B cell (primary cell): ENCODE results near the gene ACAP1. TPM values are rescaled to one million over a fixed set of nuclear protein-coding genes. Genes with fewer than 3 reads are reported as not detected.

ENCODE experiments used
- ATAC-seq: fragments of 200-7000 bp; cut with Tn5 transposase; one replicate; pipeline ENCODE4 v1.10.0; 2021; ENCODE audit warnings: low read depth, mild to moderate bottlenecking, moderate number of reproducible peaks, moderate library complexity
- CTCF ChIA-PET: fragments of 350-600 bp; sonication (Branson Sonifier 250); formaldehyde crosslinking; loops from one replicate; lab custom pipeline; 2021; ENCODE audit warnings: antibody characterized with exemption, inconsistent platforms; lab: Charles Lee
- POLR2A ChIA-PET: fragments of 350-600 bp; sonication (Branson Sonifier 250); formaldehyde crosslinking; loops from one replicate; lab custom pipeline; 2021; ENCODE audit warnings: antibody characterized with exemption; lab: Charles Lee
- DNase-seq: peaks from one replicate; pipeline ENCODE4 v3.0.0; 2013
- H2AFZ ChIP-seq: 2 replicates; pipeline ENCODE4 v1.6.1; 2012; ENCODE audit warnings: mild to moderate bottlenecking, low read depth, low read length; ENCODE audit not compliant: insufficient read depth, poor library complexity, severe bottlenecking
- H3K27ac ChIP-seq, 2 donors: 1 replicate in 1 of 2; 2 replicates in 1 of 2; pipeline ENCODE4 v1.5.1; 2012 to 2013; ENCODE audit warnings: low read length in 2 of 2, mild to moderate bottlenecking in 2 of 2, moderate library complexity in 1 of 2
- H3K27me3 ChIP-seq, 4 experiments: fragments of 200-600 bp in 1 of 4; sonication (generic) in 1 of 4; replicated peaks in 1 of 4; 1 replicate in 2 of 4; 2 replicates in 2 of 4; pipeline versions ENCODE4 v1.6.1 to v1.7.0; 2013 to 2016; ENCODE audit warnings: low read length in 3 of 4, mild to moderate bottlenecking in 2 of 4, mixed read lengths in 1 of 4, moderate library complexity in 1 of 4; ENCODE audit not compliant: insufficient read depth in 4 of 4, control insufficient read depth in 3 of 4; ENCODE audit errors: control extremely low read depth in 1 of 4
- H3K36me3 ChIP-seq, 2 experiments: replicated peaks in 1 of 2; 1 replicate in 1 of 2; 2 replicates in 1 of 2; pipeline versions ENCODE4 v1.6.1 to v1.7.1; 2013; ENCODE audit warnings: low read length in 1 of 2; ENCODE audit not compliant: insufficient read depth in 2 of 2, control insufficient read depth in 1 of 2; ENCODE audit errors: control extremely low read depth in 1 of 2, extremely low read depth in 1 of 2
- H3K4me1 ChIP-seq, 2 donors: fragments of 200-600 bp in 1 of 2; sonication (generic) in 1 of 2; 1 replicate in 1 of 2; 2 replicates in 1 of 2; pipeline versions ENCODE4 v1.5.1 to v1.6.1; 2013 to 2017; ENCODE audit warnings: low read length in 2 of 2; ENCODE audit not compliant: control insufficient read depth in 2 of 2, insufficient read depth in 2 of 2
- H3K4me2 ChIP-seq: replicated peaks from 2 replicates; pipeline ENCODE3; 2012; ENCODE audit warnings: mild to moderate bottlenecking, low read depth, low read length; ENCODE audit not compliant: poor library complexity, severe bottlenecking
- H3K4me3 ChIP-seq, 5 experiments: fragments of 200-600 bp in 1 of 5; sonication (generic) in 1 of 5; 1 replicate in 3 of 5; 2 replicates in 2 of 5; pipeline versions ENCODE4 v1.5.1 to v1.7.0; 2011 to 2016; ENCODE audit warnings: low read length in 4 of 5, mild to moderate bottlenecking in 4 of 5, low read depth in 2 of 5, control low read depth in 1 of 5, moderate library complexity in 1 of 5; ENCODE audit not compliant: insufficient read depth in 1 of 5; ENCODE audit errors: control extremely low read depth in 1 of 5, extremely low read depth in 1 of 5
- H3K79me2 ChIP-seq: fragments of 200-600 bp; sonication (generic); one replicate; pipeline ENCODE4 v1.6.0; 2016; ENCODE audit warnings: low read length; ENCODE audit not compliant: control insufficient read depth, insufficient read depth
- H3K9ac ChIP-seq: fragments of 200-600 bp; sonication (generic); 2 replicates; pipeline ENCODE4 v1.6.1; 2017; ENCODE audit warnings: mild to moderate bottlenecking, low read length, moderate library complexity
- H3K9me3 ChIP-seq, 3 donors: one replicate each; pipeline versions ENCODE4 v1.6.1 to v1.7.1; 2013; ENCODE audit warnings: low read length in 2 of 3; ENCODE audit not compliant: control insufficient read depth in 2 of 3, insufficient read depth in 1 of 3; ENCODE audit errors: control extremely low read depth in 1 of 3
- H4K20me1 ChIP-seq: 2 replicates; pipeline ENCODE4 v1.6.0; 2012; ENCODE audit warnings: mild to moderate bottlenecking, low read length; ENCODE audit not compliant: insufficient read depth, control insufficient read depth, poor library complexity, severe bottlenecking
- H3K27ac Mint-ChIP-seq: one replicate; pipeline ENCODE4 v1.8.0; 2021; ENCODE audit warnings: mixed read lengths
- H3K27me3 Mint-ChIP-seq: one replicate; pipeline ENCODE4 v1.8.0; 2021; ENCODE audit warnings: mixed read lengths
- H3K4me1 Mint-ChIP-seq: one replicate; pipeline ENCODE4 v1.8.0; 2021; ENCODE audit warnings: mixed read lengths
- H3K4me3 Mint-ChIP-seq: one replicate; pipeline ENCODE4 v1.8.0; 2021; ENCODE audit warnings: mixed read lengths
- H3K9me3 Mint-ChIP-seq: one replicate; pipeline ENCODE4 v1.8.0; 2022; ENCODE audit warnings: mixed read lengths; ENCODE audit not compliant: insufficient read depth
- EZH2 ChIP-seq: IDR thresholded peaks from 2 replicates; pipeline ENCODE4 v1.6.1; 2012; ENCODE audit warnings: borderline replicate concordance, low read depth, mild to moderate bottlenecking, moderate library complexity, low read length; ENCODE audit not compliant: insufficient read depth, poor library complexity, severe bottlenecking
- WGBS: methylation state at CpG from one replicate; pipeline ENCODE4 v1.1.5; 2013; ENCODE audit warnings: missing lambda C conversion rate; ENCODE audit not compliant: insufficient coverage; 5-methylcytosine and 5-hydroxymethylcytosine counted together
- intact Hi-C: fragments of 100-400 bp; cut with micrococcal nuclease; formaldehyde crosslinking; loops from one replicate; pipeline ENCODE4 v1.10.0; 2022
- polyA plus RNA-seq: library from polyadenylated mRNA; depleted of rRNA; stranded (reverse); fragments of >200 nt; gene quantifications from 2 replicates; pipeline ENCODE4 v1.2.3, GENCODE V29; 2012
- total RNA-seq, 2 donors: library from RNA; stranded (reverse); fragments of 120-200 nt in 1 of 2; gene quantifications; 1 replicate in 1 of 2; 2 replicates in 1 of 2; pipeline versions ENCODE4 v1.2.3 to v1.2.4, GENCODE V29; 2013 to 2022
- TF ChIP-seq, protein P1 (sequence below): fragments of 200-600 bp; IDR thresholded peaks from one replicate; pipeline ENCODE4 v1.8.0; 2022; ENCODE audit warnings: antibody characterized with exemption, mild to moderate bottlenecking

ACAP1 gene
- total and polyA plus RNA-seq, 2 donors (not counting 1 experiment from before 2014, with no cell fraction given) = 392 to 412 TPM

DNA sequence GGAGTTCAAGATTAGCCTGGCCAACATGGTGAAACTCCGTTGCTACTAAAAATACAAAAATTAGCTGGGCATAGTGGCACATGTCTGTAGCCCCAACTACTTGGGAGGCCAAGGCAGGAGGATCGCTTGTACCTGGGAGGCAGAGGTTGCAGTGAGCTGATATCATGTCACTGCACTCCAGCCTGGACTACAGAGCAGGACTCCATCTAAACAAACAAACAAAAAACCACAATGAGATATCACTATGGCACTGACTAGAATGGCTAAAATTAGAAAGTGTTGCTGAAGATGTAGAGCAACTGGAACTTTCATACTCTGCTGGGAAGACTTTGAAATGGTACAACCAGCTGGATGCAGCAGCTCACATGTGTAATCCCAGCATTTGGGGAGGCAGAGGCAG is 38.0 kb downstream of the ACAP1 start:
- WGBS = no CpG with 5 or more reads among the region's 2 CpGs
- peaks cover 14% of the 10 kb centered on the region for H3K27me3 Mint-ChIP-seq
- H3K4me3 Mint-ChIP-seq = no peak overlapping the region
- CTCF ChIA-PET = interaction anchor here (0.9 kb wide), 1 partner anchor 10 kb away, joined by 3 read pairs; no protein-coding TSS in a partner anchor
- TF ChIP-seq EZH2 = no peak
- TF ChIP-seq, protein P1, sequence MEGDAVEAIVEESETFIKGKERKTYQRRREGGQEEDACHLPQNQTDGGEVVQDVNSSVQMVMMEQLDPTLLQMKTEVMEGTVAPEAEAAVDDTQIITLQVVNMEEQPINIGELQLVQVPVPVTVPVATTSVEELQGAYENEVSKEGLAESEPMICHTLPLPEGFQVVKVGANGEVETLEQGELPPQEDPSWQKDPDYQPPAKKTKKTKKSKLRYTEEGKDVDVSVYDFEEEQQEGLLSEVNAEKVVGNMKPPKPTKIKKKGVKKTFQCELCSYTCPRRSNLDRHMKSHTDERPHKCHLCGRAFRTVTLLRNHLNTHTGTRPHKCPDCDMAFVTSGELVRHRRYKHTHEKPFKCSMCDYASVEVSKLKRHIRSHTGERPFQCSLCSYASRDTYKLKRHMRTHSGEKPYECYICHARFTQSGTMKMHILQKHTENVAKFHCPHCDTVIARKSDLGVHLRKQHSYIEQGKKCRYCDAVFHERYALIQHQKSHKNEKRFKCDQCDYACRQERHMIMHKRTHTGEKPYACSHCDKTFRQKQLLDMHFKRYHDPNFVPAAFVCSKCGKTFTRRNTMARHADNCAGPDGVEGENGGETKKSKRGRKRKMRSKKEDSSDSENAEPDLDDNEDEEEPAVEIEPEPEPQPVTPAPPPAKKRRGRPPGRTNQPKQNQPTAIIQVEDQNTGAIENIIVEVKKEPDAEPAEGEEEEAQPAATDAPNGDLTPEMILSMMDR = no peak
- no peak overlapping the region for H3K9ac ChIP-seq
- no peak overlapping the region for H2AFZ ChIP-seq
- no peak overlapping the region for H3K4me2 ChIP-seq
- ATAC-seq (no peak), DNase-seq (no peak)
- H3K4me1 ChIP-seq = no peaks in the 10 kb centered on the region
- intact Hi-C loops = no loop called here
- H3K36me3 ChIP-seq = no peaks in the 10 kb centered on the region
- H3K27ac ChIP-seq = no peak overlapping the region
- H3K9me3 Mint-ChIP-seq = no peaks in the 10 kb centered on the region
- H3K4me1 Mint-ChIP-seq = no peaks in the 10 kb centered on the region
- H4K20me1 ChIP-seq = no peaks in the 10 kb centered on the region
- no peak overlapping the region for H3K27ac Mint-ChIP-seq
- no peak overlapping the region for H3K4me3 ChIP-seq
- no peaks in the 10 kb centered on the region for H3K79me2 ChIP-seq
- peaks cover 0 to 2% (median 0%) of the 10 kb centered on the region in 4 experiments for H3K27me3 ChIP-seq
- POLR2A ChIA-PET = no interaction called here
- H3K9me3 ChIP-seq = peaks cover 0 to 2% (median 2%) of the 10 kb centered on the region in 3 donors

DNA sequence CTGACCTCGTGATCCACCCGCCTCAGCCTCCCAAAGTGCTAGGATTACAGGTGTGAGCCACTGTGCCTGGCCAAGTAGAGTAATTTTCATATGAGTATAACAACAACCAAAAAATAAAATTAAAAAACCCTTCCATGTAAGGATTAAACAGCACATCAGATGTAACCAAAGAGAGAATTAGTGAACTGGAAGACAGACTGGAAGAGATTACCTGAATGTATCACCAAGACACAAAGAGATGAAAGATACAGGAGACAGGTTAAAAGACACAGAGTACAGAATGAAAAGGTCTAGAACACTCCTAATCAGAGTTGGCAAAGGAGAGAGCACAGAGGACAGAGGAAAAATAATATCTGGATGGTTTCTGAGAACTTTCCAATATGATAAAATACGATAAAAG is 42.8 kb downstream of the ACAP1 start:
- Mint-ChIP-seq H3K27ac (no peak overlapping the region), H3K4me1 (peaks cover 8% of the 10 kb centered on the region), H3K9me3 (no peaks in the 10 kb centered on the region), H3K4me3 (no peak overlapping the region), H3K27me3 (peaks cover 41% of the 10 kb centered on the region)
- Histone ChIP-seq H3K4me3 (no peak overlapping the region), H3K9me3 (peaks cover 2 to 19% (median 2%) of the 10 kb centered on the region in 3 donors), H3K9ac (no peak overlapping the region), H3K4me2 (no peak overlapping the region), H3K36me3 (no peaks in the 10 kb centered on the region), H3K79me2 (no peaks in the 10 kb centered on the region), H4K20me1 (no peaks in the 10 kb centered on the region), H3K27ac (no peak overlapping the region), H3K27me3 (peaks cover 0 to 43% (median 14%) of the 10 kb centered on the region in 4 experiments), H2AFZ (no peak overlapping the region), H3K4me1 (peaks cover 11 to 15% of the 10 kb centered on the region in 2 donors)
- ChIA-PET POLR2A (no interaction called here), CTCF (no interaction called here)
- ATAC-seq (no peak), DNase-seq (no peak)
- WGBS = no CpG with 5 or more reads among the region's 3 CpGs
- intact Hi-C loops = no loop called here
- no peak for TF ChIP-seq EZH2
- TF ChIP-seq, protein P1 = no peak
